ENCODE results near the gene LNPK.
"Not testable (repeated sequence)": the region's sequence is repeated elsewhere in the genome, so short reads cannot be mapped to it uniquely, and the experiment has no call there.

The LNPK gene

DNA sequence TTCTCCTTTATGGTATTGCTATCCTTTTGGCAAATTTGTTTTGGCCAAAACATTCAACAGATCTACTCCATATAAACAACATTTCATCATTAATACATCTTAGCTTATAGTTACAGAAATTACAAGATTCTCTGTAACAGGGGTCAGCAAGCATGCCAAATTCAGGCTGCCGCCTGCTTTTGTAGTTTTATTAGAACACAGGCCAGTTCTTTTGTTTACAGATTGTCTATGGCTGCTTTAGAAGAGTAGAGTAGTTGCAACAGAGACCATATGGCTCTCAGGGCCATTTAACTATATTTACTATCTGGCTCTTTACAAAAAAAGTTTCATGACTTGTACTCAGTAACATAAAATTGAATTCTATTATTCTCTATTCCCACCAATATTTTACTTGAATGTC, 53.9 kb downstream of the LNPK start:
- Mint-ChIP-seq H3K4me1 (ENCODE audit: low read depth) (no peaks in the 10 kb centered on the region), H3K27ac (no peak overlapping the region), H3K36me3 (ENCODE audit: low read depth) (peaks cover 16% of the 10 kb centered on the region), H3K27me3 (ENCODE audit: low read depth) (no peaks in the 10 kb centered on the region), H3K4me3 (no peak overlapping the region), H3K9me3 (no peaks in the 10 kb centered on the region)

DNA sequence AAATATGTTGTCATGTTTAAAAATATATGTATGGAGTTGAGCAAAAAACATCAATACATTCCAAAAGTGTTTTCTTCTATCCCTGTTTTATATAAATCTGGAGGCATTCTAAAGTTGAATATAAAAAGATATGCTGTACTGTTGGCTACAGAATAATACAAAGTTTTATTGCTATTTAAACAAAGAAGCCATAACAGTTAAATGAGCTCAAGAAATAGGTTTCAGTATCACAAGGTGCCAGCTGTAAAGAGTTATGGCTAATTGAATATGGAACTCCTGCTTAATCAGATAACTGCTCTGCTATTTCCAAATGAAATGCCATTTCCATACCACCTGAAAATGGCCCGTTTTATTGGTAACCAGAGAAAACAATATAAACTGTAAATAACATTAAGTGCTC, 55.0 kb downstream of the LNPK start:
- H3K27ac Mint-ChIP-seq, result no peak overlapping the region
- H3K9me3 Mint-ChIP-seq, result peaks cover 3% of the 10 kb centered on the region
- H3K4me3 Mint-ChIP-seq, result no peak overlapping the region
- no peaks in the 10 kb centered on the region for H3K4me1 Mint-ChIP-seq (ENCODE audit: low read depth)
- peaks cover 14% of the 10 kb centered on the region for H3K36me3 Mint-ChIP-seq (ENCODE audit: low read depth)
- no peaks in the 10 kb centered on the region for H3K27me3 Mint-ChIP-seq (ENCODE audit: low read depth)

DNA sequence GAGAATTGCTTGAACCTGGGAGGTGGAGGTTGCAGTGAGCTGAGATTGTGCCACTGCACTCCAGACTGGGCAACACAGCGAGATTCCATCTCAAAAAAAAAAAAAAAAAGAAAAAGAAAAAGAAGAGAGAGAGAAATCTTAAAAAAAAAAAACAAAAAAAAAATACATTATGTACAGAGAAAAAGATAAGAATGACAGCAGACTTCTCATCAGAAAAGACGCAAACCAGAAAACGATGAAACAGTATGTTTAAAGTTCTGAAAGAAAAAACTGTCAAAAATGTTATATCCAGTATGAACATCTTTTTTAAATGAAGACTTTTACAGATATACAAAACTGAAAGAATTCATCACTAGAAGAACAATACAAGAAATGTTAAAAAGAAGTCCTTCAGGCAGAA, 60.4 kb downstream of the LNPK start:
- Mint-ChIP-seq H3K27ac (no peak overlapping the region), H3K4me1 (ENCODE audit: low read depth) (peaks cover 2% of the 10 kb centered on the region), H3K4me3 (no peak overlapping the region), H3K9me3 (peaks cover 7% of the 10 kb centered on the region), H3K27me3 (ENCODE audit: low read depth) (no peaks in the 10 kb centered on the region), H3K36me3 (ENCODE audit: low read depth) (peaks cover 19% of the 10 kb centered on the region)

DNA sequence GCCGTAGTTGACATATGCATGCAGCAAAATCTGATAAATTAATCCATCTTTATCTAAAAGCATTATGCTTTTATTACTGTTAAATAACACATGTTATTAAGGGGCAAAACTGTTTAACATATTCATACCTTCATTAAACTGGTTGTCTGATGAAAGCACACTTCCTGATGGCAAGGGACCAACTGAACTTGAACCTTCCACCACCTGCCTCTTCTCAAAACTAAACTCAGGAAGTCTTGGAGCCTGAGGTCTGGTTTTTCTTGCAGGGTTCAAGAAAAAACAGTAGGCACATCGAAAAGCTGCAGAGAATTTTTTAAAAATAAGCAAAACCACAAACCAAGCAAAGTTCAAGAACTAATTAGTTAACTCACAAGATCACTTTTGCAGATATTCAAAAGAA, 64.9 kb downstream of the LNPK start:
- Mint-ChIP-seq H3K4me1 (ENCODE audit: low read depth) (peaks cover 2% of the 10 kb centered on the region), H3K36me3 (ENCODE audit: low read depth) (peaks cover 24% of the 10 kb centered on the region), H3K27ac (no peak overlapping the region), H3K4me3 (no peak overlapping the region), H3K9me3 (peaks cover 5% of the 10 kb centered on the region), H3K27me3 (ENCODE audit: low read depth) (no peaks in the 10 kb centered on the region)

DNA sequence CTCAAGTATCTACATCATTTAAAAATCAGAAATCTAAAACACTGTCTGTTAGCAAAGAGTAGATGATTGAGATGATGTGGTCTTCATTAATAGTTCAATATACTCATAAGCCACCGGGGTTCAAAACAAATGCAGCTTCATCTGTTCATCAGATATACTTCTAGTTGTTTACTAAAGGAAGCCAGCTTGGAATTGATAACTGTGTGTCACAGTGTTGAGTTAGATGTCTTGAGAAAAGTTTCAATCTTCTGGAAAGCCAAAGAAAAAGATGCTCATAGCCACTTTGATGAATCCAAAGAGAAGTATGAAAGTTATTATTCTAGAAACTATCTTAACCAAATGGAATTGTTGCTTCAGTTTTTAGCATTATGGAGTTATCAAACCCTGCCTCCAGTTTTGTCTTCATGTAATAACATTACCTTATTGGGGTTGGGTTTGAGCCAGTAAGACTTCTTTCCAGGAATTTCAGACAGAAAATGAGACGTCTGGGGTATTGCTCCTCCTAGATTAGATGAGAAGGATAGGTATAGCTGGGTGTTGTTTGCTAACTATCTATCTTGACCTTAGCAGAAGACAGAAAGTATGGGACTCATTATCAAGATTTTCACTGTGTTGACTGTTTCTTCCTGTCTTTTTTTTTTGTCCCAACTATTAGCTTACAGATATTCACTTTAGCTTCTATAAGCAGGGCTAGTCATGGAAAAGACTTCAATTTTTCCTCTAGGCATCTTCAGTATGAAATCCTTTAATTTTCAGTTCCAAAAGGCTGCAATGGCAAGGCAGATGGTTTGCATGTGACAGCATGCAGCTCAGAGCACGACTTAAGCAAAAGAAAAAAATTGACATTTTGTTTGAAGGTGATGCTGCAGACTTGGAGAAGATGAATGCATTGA, 66.5 kb downstream of the LNPK start:
- H3K4me3 Mint-ChIP-seq, result no peak overlapping the region
- H3K36me3 Mint-ChIP-seq (ENCODE audit: low read depth), result peaks cover 22% of the 10 kb centered on the region
- peaks cover 2% of the 10 kb centered on the region for H3K4me1 Mint-ChIP-seq (ENCODE audit: low read depth)
- no peaks in the 10 kb centered on the region for H3K27me3 Mint-ChIP-seq (ENCODE audit: low read depth)
- H3K9me3 Mint-ChIP-seq, result no peaks in the 10 kb centered on the region
- no peak overlapping the region for H3K27ac Mint-ChIP-seq

DNA sequence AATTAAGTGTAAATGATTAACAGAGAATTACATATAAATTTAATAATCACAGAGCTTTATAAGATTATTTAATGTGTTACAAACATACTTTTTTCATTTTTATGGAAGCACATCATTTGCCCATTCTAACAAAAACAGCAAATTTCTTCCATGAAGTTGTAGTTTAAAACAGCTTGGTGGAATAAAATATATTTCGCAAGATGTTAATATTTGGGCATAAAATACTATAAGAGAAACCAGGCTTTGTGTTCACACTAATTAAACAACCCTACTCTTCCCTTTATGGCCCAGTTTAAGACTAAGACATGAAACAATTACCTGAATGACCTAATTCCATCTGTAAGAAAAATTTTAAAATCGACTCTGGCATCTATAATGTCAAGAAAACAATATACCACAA, 69.4 kb downstream of the LNPK start:
- no peaks in the 10 kb centered on the region for H3K27me3 Mint-ChIP-seq (ENCODE audit: low read depth)
- peaks cover 2% of the 10 kb centered on the region for H3K4me1 Mint-ChIP-seq (ENCODE audit: low read depth)
- H3K4me3 Mint-ChIP-seq, result no peak overlapping the region
- no peak overlapping the region for H3K27ac Mint-ChIP-seq
- H3K9me3 Mint-ChIP-seq, result no peaks in the 10 kb centered on the region
- peaks cover 17% of the 10 kb centered on the region for H3K36me3 Mint-ChIP-seq (ENCODE audit: low read depth)

DNA sequence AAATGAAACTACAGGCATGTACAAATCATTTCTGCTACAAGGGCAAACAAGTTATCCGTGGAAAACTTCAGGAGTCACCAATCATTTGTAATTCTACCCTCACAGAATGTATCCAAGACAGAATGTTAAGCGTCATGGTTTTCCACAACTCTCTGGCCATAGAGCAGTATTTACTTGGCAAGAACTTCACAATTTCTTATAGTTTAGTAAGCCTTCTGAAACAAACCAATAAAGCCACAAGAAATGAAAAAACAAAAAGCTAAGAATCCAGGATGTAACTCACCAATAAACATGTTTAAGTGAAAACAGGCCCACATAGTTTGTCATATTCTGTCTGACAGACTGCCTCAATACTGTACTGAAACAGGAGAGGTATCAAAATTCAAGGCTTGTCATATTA, 70.3 kb downstream of the LNPK start:
- Mint-ChIP-seq H3K9me3 (no peaks in the 10 kb centered on the region), H3K27ac (no peak overlapping the region), H3K4me1 (ENCODE audit: low read depth) (no peaks in the 10 kb centered on the region), H3K36me3 (ENCODE audit: low read depth) (peaks cover 15% of the 10 kb centered on the region), H3K27me3 (ENCODE audit: low read depth) (no peaks in the 10 kb centered on the region), H3K4me3 (no peak overlapping the region)

DNA sequence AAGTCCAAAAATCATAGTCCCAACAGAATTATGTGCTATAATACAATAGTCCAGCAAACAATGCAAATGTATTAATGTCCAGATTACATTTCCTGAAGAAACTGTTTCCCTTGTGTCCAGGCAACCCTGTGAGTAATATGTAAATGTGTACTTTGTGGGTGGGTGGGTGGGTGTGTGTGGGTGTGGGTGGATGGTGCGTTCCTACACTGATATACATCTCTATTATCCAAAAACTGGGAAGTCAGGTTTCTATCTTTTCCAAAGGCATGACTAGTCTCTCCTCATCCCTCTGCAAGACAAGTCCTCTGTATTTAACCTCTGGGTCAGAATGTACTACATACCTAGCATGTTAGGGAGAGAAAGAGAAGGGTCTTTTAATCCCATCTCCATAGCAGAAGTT, 71.6 kb downstream of the LNPK start:
- Mint-ChIP-seq H3K4me3 (no peak overlapping the region), H3K27ac (no peak overlapping the region), H3K9me3 (no peaks in the 10 kb centered on the region), H3K36me3 (ENCODE audit: low read depth) (peaks cover 10% of the 10 kb centered on the region), H3K4me1 (ENCODE audit: low read depth) (no peaks in the 10 kb centered on the region), H3K27me3 (ENCODE audit: low read depth) (no peaks in the 10 kb centered on the region)

DNA sequence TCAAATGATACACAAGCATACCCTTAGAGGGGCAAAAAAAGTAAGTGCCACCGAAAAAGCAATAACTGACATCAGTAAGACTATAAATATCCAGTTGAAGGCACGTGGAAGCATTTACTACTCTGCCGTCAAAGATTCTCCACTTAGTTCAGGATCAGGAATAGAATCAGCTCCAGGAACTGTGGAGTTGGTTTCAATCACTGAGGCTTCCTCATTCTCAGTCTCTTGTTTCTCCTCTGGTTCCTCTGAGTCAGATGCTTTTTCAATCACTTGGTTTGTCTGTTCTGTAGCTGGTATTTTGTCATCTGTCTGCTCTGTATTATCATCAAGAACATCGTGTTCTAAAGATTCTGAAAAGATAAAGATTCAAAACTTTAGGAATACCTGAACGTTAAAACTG, 72.2 kb downstream of the LNPK start:
- H3K9me3 Mint-ChIP-seq, result no peaks in the 10 kb centered on the region

DNA sequence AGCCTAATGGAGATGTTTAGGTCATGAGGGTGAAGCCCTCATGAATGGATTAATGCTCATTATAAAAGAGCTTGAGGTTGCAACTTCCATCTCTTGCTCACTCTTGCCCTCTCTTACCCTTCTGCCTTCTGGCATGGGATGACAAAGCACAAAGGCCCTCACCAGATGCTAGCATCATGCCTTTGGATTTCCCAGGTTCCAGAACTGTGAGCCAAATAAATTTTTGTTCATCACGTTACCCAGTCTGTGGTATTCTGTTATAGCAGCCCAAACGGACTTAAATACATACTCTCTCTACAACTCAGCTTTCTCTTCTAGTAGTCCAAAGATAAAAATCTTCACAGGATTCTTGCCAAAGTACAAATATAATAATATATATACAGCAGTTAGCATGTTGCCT, 75.8 kb downstream of the LNPK start:
- Mint-ChIP-seq H3K4me1 (ENCODE audit: low read depth) (no peaks in the 10 kb centered on the region), H3K9me3 (no peaks in the 10 kb centered on the region), H3K4me3 (no peak overlapping the region), H3K27ac (no peak overlapping the region), H3K36me3 (ENCODE audit: low read depth) (peaks cover 10% of the 10 kb centered on the region), H3K27me3 (ENCODE audit: low read depth) (no peaks in the 10 kb centered on the region)

More for the DNA sequence above, 72.2 kb downstream of the LNPK start:
- Mint-ChIP-seq H3K27me3 (ENCODE audit: low read depth) (no peaks in the 10 kb centered on the region), H3K4me3 (no peak overlapping the region), H3K27ac (no peak overlapping the region), H3K36me3 (ENCODE audit: low read depth) (peaks cover 12% of the 10 kb centered on the region), H3K4me1 (ENCODE audit: low read depth) (no peaks in the 10 kb centered on the region)

DNA sequence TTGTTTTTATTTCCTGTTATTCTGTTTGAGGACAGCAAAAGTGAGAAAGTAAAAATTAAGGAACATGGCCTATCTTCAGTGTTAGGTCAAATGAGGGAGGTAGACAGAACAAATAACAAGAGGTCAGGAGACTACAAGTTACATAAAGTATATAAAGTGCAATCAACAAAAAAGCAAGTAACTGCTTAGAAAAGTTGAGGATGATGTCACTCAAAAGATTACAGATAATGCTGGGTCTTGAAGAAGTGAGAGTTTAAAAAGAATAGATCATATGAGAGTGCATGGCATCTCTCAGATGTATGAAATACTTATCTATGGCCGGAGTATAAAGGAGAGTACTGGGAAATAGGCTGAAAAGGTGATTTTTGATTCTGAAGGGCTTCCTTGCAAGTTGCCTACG, 79.9 kb downstream of the LNPK start:
- no peak overlapping the region for H3K27ac Mint-ChIP-seq
- no peak overlapping the region for H3K4me3 Mint-ChIP-seq

DNA sequence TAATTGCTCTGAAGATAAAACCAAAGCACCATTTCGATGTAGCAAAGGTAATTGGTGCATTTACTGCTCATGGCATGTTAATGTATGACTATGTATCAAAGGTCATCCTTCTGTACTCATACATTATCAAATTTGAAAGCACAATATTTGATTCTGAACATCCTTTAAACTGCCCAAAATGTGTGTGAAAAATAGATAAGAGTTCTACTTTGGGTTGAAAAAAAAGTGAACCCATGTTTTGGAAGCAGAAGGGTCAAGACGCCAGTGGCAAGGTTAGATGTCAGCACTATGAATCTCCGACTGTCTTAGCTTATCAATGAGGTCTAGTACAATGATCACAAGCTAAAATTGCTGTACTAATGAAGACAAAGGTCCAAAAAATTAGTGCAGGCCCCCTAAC, 83.1 kb downstream of the LNPK start:
- no peaks in the 10 kb centered on the region for H3K4me1 Mint-ChIP-seq (ENCODE audit: low read depth)
- H3K4me3 Mint-ChIP-seq, result no peak overlapping the region
- H3K27me3 Mint-ChIP-seq (ENCODE audit: low read depth), result no peaks in the 10 kb centered on the region
- peaks cover 2% of the 10 kb centered on the region for H3K36me3 Mint-ChIP-seq (ENCODE audit: low read depth)
- no peak overlapping the region for H3K27ac Mint-ChIP-seq
- no peaks in the 10 kb centered on the region for H3K9me3 Mint-ChIP-seq

More for the DNA sequence above, 79.9 kb downstream of the LNPK start:
- H3K4me1 Mint-ChIP-seq (ENCODE audit: low read depth), result no peaks in the 10 kb centered on the region
- H3K36me3 Mint-ChIP-seq (ENCODE audit: low read depth), result peaks cover 8% of the 10 kb centered on the region
- no peaks in the 10 kb centered on the region for H3K27me3 Mint-ChIP-seq (ENCODE audit: low read depth)
- H3K9me3 Mint-ChIP-seq, result no peaks in the 10 kb centered on the region

DNA sequence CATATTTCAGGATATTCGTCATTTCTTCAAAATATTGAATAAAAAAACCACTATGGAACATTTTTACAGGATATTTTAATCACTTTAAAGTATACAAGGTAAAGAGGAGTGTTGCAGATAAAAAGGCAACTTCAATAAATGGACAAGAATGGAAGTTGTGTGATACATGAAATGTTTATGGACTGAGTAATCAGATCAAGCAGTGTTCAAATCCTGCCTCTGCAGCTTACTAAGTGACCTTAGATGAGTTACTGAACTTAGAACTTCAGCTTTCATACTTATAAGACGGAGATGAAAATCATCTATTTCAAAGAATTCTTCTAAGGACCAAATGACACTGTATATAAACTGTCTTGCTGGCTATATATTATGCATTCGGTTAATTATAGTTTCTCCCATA, 87.2 kb downstream of the LNPK start:
- Mint-ChIP-seq H3K4me1 (ENCODE audit: low read depth) (no peaks in the 10 kb centered on the region), H3K27ac (no peak overlapping the region), H3K4me3 (no peak overlapping the region), H3K27me3 (ENCODE audit: low read depth) (peaks cover 6% of the 10 kb centered on the region), H3K9me3 (no peaks in the 10 kb centered on the region), H3K36me3 (ENCODE audit: low read depth) (no peaks in the 10 kb centered on the region)

DNA sequence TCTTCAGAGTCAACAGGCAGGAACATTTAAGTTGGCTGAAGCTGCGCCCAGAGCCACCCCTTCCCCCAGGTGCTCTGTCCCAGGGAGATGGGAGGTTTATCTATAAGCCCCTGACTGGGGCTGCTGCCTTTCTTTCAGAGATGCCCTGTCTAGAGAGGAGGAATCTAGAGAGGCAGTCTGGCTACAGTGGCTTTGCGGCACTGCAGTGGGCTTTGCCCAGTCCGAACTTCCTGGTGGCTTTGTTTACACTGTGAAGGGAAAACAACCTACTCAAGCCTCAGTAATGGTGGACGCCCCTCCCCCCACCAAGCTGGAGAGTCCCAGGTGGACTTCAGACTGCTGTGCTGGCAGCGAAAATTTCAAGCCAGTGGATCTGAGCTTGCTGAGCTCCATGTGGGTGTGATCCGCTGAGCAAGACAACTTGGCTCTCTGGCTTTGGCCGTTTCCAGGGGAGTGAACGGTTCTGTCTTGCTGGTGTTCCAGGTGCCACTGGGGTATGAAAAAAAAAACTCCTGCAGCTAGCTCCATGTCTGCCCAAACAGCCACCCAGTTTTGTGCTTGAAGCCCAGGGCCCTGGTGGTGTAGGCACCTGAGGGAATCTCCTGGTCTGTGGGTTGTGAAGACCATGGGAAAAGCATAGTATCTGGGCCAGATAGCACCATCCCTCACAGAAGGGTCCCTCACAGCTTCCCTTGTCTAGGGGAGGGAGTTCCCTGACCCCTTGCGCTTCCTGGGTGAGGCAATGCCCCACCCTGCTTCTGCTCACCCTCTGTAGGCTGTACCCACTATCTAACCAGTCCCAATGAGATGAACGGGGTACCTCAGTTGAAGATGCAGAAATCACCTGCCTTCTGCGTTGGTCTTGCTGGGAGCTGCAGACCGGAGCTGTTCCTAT, 88.0 kb downstream of the LNPK start:
- not testable (repeated sequence) for H3K36me3 Mint-ChIP-seq (ENCODE audit: low read depth); H3K4me3 Mint-ChIP-seq; H3K4me1 Mint-ChIP-seq (ENCODE audit: low read depth); H3K27me3 Mint-ChIP-seq (ENCODE audit: low read depth); H3K9me3 Mint-ChIP-seq; H3K27ac Mint-ChIP-seq

DNA sequence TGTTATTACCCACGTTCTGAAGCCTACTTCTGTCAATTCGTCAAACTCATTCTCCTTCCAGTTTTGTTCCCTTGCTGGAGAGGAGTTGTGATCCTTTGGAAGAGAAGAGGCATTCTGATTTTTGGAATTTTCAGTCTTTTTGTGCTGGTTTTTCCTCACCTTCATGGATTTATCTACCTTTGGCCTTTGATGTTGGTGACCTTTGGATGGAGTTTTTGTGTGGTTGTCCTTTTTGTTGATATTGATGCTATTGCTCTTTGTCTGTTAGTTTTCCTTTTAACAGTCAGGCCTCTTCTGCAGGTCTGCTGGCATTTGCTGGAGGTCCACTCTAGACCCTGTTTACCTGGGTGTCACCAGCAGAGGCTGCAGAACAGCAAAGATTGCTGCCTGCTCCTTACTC, 88.8 kb downstream of the LNPK start:
- H3K27ac Mint-ChIP-seq; H3K9me3 Mint-ChIP-seq; H3K4me3 Mint-ChIP-seq; H3K4me1 Mint-ChIP-seq (ENCODE audit: low read depth); H3K36me3 Mint-ChIP-seq (ENCODE audit: low read depth); H3K27me3 Mint-ChIP-seq (ENCODE audit: low read depth): not testable (repeated sequence)

Data from T-helper 1 cell treated with Interleukin-12 subunit alpha and Interleukin-12 subunit beta and Interleukin-4 antibody, amounts not matched to agents 30 μg/mL and 1 μg/mL, for 36 hours (primary cell).